GM21447 (cell line): ENCODE measurements around the gene OR2V1.

Source experiments
- ATAC-seq: cut with Tn5 transposase; IDR thresholded peaks from one replicate; pipeline ENCODE4 v1.9.1; 2021; ENCODE audit not compliant: unreplicated experiment

OR2V1 gene

GRCh38 chr5:181084621-181085195, 46.3 kb downstream of the OR2V1 start:
- ATAC-seq: no peak

- no peak for ATAC-seq
Observed at GRCh38 chr5:181081989-181082388, 49.0 kb downstream of the OR2V1 start.

GRCh38 chr5:181076920-181077319, 54.0 kb downstream of the OR2V1 start:
- no peak for ATAC-seq
